HG02763 (cell line): Measurements from ENCODE around the gene C7orf33.
"Not testable (repeated sequence)": the region's sequence is repeated elsewhere in the genome, so short reads cannot be mapped to it uniquely, and the experiment has no call there.

Experiments used
- ATAC-seq: cut with Tn5 transposase; IDR thresholded peaks from one replicate; pipeline ENCODE4 v1.9.1; 2021; ENCODE audit warnings: mild to moderate bottlenecking, moderate library complexity; ENCODE audit not compliant: unreplicated experiment

C7orf33 gene

GRCh38 chr7:148579366-148579765 lies 11.2 kb upstream of the C7orf33 start:
- no peak for ATAC-seq

GRCh38 chr7:148580446-148580845 lies 10.1 kb upstream of the C7orf33 start:
- no peak for ATAC-seq

- ATAC-seq: no peak
Observed at GRCh38 chr7:148581624-148582023, 8.9 kb upstream of the C7orf33 start.

GRCh38 chr7:148584154-148584827 lies 6.3 kb upstream of the C7orf33 start:
- ATAC-seq: no peak

GRCh38 chr7:148585399-148585798 lies 5.2 kb upstream of the C7orf33 start:
- no peak for ATAC-seq

GRCh38 chr7:148587076-148587475 lies 3.5 kb upstream of the C7orf33 start:
- no peak for ATAC-seq

GRCh38 chr7:148588168-148588567 lies 2.4 kb upstream of the C7orf33 start:
- ATAC-seq: no peak

GRCh38 chr7:148588670-148589131 lies 1.9 kb upstream of the C7orf33 start:
- no peak for ATAC-seq

GRCh38 chr7:148589640-148590039 lies 926 bp upstream of the C7orf33 start:
- ATAC-seq: no peak

- not testable (repeated sequence) for ATAC-seq
Observed at GRCh38 chr7:148596354-148596753, 5.8 kb downstream of the C7orf33 start.

GRCh38 chr7:148598351-148598750 lies 7.8 kb downstream of the C7orf33 start:
- ATAC-seq: no peak

GRCh38 chr7:148605350-148605749 lies 14.8 kb downstream of the C7orf33 start:
- ATAC-seq: no peak

GRCh38 chr7:148607151-148607661 lies 16.6 kb downstream of the C7orf33 start:
- no peak for ATAC-seq

GRCh38 chr7:148609045-148609725 lies 18.6 kb downstream of the C7orf33 start:
- ATAC-seq: no peak

- ATAC-seq: no peak
Observed at GRCh38 chr7:148611692-148612091, 21.1 kb downstream of the C7orf33 start.

GRCh38 chr7:148615085-148615730 lies 24.6 kb downstream of the C7orf33 start:
- no peak for ATAC-seq

GRCh38 chr7:148620749-148621359 lies 30.3 kb downstream of the C7orf33 start:
- no peak for ATAC-seq

- ATAC-seq: no peak
Observed at GRCh38 chr7:148621563-148621962, 31.0 kb downstream of the C7orf33 start.

GRCh38 chr7:148622887-148623585 lies 32.5 kb downstream of the C7orf33 start:
- ATAC-seq: no peak

- no peak for ATAC-seq
Observed at GRCh38 chr7:148623586-148624282, 33.2 kb downstream of the C7orf33 start.
